LNCaP clone FGC (cell line): ENCODE results near the gene ST6GAL1.

ENCODE experiments used
- DNase-seq: peaks from one replicate; pipeline ENCODE4 v3.0.0-alpha.2; 2011; ENCODE audit warnings: low read depth
- H3K4me3 ChIP-seq: 2 replicates; pipeline ENCODE4 v1.5.1; 2011; ENCODE audit warnings: mild to moderate bottlenecking, low read depth, low read length, control low read depth
- CTCF ChIP-seq: IDR thresholded peaks from 2 replicates; pipeline ENCODE4 v1.5.1; 2012; ENCODE audit warnings: mild to moderate bottlenecking; ENCODE audit not compliant: control insufficient read depth, insufficient read depth; ENCODE audit errors: extremely low read depth

Gene ST6GAL1

GRCh38 chr3:187101184-187102072, 171.1 kb downstream of the ST6GAL1 start:
- no peak overlapping the region for H3K4me3 ChIP-seq
- peak; percentile 15 for DNase-seq
- no peak for TF ChIP-seq CTCF

DNA sequence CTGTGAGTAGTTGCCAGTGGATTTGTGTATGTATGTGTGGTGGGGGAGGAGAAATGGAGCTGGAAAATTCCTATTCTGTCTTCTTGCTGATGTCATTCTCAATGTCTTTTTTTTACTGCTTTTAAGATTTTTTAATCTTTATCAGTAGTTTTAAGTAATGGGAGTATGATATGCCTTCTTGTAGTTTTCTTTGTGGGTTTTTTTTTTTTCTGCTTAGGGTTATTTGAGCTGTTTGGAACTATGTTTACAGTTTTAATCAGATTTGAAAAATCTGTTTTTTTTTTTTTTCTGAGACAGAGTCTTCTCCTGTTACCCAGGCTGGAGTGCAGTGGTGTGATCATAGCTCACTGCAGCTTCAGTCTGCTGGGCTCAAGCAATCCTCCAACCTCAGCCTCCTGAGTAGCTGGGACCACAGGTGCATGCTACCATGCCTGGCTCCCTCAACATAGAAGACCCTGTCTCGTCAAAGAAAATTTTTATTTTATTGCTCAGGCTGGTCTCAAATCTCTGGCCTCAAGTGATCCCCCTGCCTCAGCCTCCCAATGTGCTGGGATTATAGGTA, 171.8 kb downstream of the ST6GAL1 start:
- no peak overlapping the region for H3K4me3 ChIP-seq
- no peak for DNase-seq
- no peak for TF ChIP-seq CTCF

DNA sequence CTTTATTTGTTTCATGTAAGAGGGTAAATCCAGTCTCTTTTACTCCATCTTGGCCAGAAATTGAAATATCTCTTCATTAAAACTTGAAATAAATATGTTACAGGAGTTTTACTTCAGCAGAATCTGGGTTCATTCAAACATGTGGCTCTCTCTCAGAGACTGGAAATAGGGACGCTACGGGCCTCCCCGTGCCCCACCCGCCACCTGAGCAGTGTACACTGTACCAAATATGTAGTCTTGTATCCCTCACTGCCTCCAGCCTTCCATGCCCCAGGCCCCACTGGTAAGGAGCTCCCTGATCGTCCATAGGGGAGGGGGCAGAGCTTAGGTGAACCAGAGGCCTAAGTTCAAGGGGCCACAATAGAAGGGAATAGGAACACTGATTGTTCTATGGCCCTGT, 172.9 kb downstream of the ST6GAL1 start:
- no peak overlapping the region for H3K4me3 ChIP-seq
- no peak for TF ChIP-seq CTCF
- no peak for DNase-seq

- DNase-seq: peak; percentile 56
- no peak for TF ChIP-seq CTCF
Observed at GRCh38 chr3:187104342-187104741, 174.0 kb downstream of the ST6GAL1 start.

DNA sequence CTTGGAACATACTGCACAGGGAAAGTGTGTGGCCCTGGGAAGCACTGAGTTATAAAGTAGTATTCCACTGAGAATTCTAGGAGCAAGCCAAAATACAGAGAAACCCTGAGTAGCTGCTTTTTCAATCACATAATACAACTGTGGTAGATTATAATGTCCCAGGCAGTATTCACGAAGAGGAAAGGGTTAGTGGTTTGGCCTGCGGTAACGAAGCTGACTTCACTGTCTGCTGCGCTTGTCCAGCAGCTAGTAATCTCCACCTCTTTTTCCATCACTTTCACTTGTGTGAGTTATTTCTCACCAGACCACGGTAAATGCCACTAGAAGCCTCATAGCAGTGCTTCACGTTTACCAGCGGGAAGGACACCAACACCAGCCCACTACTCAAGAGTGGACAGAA, 174.6 kb downstream of the ST6GAL1 start:
- no peak for DNase-seq
- no peak overlapping the region for H3K4me3 ChIP-seq
- TF ChIP-seq CTCF: no peak

More at GRCh38 chr3:187104342-187104741, 174.0 kb downstream of the ST6GAL1 start:
- H3K4me3 ChIP-seq: no peak overlapping the region

GRCh38 chr3:187105700-187106099, 175.4 kb downstream of the ST6GAL1 start:
- no peak for TF ChIP-seq CTCF
- DNase-seq: no peak
- H3K4me3 ChIP-seq: no peak overlapping the region
